ENCODE data around the gene RTN4. TPM values are rescaled to one million over a fixed set of nuclear protein-coding genes. Genes with fewer than 3 reads are reported as not detected.
"Not testable (repeated sequence)": the region's sequence is repeated elsewhere in the genome, so short reads cannot be mapped to it uniquely, and the experiment has no call there.

Gene RTN4
- polyA plus RNA-seq, 3 donors: 111 to 163 (median 158) TPM

DNA sequence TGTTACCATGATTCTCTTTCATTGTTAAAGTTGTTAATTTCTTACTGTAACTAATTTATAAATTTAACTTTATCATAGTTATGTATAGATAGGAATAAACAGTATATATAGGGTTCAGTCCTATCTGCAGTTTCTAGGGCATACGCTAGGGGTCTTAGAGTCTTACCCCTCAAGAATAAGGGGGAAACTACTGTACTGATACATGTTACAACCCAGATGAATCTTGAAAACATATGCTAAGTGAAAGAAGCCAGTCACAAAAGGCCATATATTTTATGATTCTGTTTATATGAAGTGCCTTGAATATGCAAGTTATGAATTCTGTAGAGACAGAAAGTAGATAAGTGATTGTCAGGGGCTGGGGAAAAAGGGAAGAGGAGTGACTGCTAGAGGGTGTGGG, 52.4 kb downstream of the RTN4 start:
- H3K36me3 ChIP-seq (replicated peaks in 1 of 2; ENCODE audit: control insufficient read depth in 1 of 2, insufficient read depth in 2 of 2, low read length in 2 of 2): no peaks in the 10 kb centered on the region
- Mint-ChIP-seq H3K4me3 (no peak overlapping the region), H3K4me1 (peaks cover 53% of the 10 kb centered on the region), H3K9me3 (no peaks in the 10 kb centered on the region), H3K27me3 (ENCODE audit: low read depth in 3 of 3) (peaks cover 0 to 3% (median 0%) of the 10 kb centered on the region in 3 donors), H3K36me3 (no peaks in the 10 kb centered on the region), H3K27ac (peak overlapping the region in 2 of 7 donors; percentile 40 to 60)
- H3K4me1 ChIP-seq (ENCODE audit: control insufficient read depth in 1 of 2, insufficient read depth in 2 of 2, low read length in 2 of 2): peaks cover 18 to 26% of the 10 kb centered on the region in 2 donors
- TF ChIP-seq CTCF (IDR thresholded peaks at IDR 0.05): no peak
- intact Hi-C loops (cut with micrococcal nuclease): no loop called here
- H3K27ac ChIP-seq (ENCODE audit: low read depth in 1 of 2, low read length in 2 of 2): peak overlapping the region in 1 of 2 donors; percentile 10
- H3K4me3 ChIP-seq (replicated peaks in 1 of 3; ENCODE audit: low read depth in 2 of 3, low read length in 3 of 3): no peak overlapping the region
- no peak overlapping the region for H2AFZ ChIP-seq (ENCODE audit: insufficient read depth, low read depth, low read length, poor library complexity, severe bottlenecking)
- H3K27me3 ChIP-seq (ENCODE audit: control insufficient read depth in 2 of 2, insufficient read depth in 2 of 2, low read length in 2 of 2): no peaks in the 10 kb centered on the region
- DNase-seq: no peak
- no CpG with 5 or more reads among the region's 1 CpG for WGBS (ENCODE audit: insufficient coverage)
- H3K79me2 ChIP-seq (ENCODE audit: insufficient read depth, low read length): peaks cover 100% of the 10 kb centered on the region
- H3K9me3 ChIP-seq (replicated peaks in 1 of 2; ENCODE audit: control insufficient read depth in 1 of 2, insufficient read depth in 1 of 2, low read length in 2 of 2): no peaks in the 10 kb centered on the region
- H3K4me2 ChIP-seq (replicated peaks; ENCODE audit: extremely low read depth, low read length, poor library complexity, severe bottlenecking): no peak overlapping the region
- no peak overlapping the region for H3K9ac ChIP-seq (ENCODE audit: insufficient read depth, low read length, poor library complexity, severe bottlenecking)
- peaks cover 99% of the 10 kb centered on the region for H4K20me1 ChIP-seq (ENCODE audit: insufficient read depth, low read length)

DNA sequence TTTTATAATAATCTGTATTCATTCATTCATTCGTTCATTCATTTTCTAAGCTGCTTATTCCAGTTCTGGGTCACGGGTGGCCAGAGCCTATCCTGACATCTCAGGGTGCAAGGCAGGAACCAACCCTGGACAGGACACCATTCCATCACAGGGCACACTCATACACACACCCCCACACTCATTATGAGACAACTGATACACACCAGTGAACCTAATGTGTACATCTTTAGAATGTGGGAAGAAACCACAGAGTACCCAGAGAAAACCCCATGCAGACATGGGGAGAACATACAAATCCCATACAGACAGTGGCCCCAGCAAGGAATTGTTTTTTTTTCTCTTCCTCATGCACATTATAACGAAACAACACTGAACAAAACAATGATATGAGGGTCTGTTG, 54.7 kb downstream of the RTN4 start:
- no peak for DNase-seq
- Histone ChIP-seq H3K4me3 (replicated peaks in 1 of 3; ENCODE audit: low read depth in 2 of 3, low read length in 3 of 3) (no peak overlapping the region), H3K9ac (ENCODE audit: insufficient read depth, low read length, poor library complexity, severe bottlenecking) (no peak overlapping the region), H2AFZ (ENCODE audit: insufficient read depth, low read depth, low read length, poor library complexity, severe bottlenecking) (no peak overlapping the region), H3K79me2 (ENCODE audit: insufficient read depth, low read length) (peaks cover 100% of the 10 kb centered on the region), H3K9me3 (replicated peaks in 1 of 2; ENCODE audit: control insufficient read depth in 1 of 2, insufficient read depth in 1 of 2, low read length in 2 of 2) (no peaks in the 10 kb centered on the region), H3K27ac (ENCODE audit: low read depth in 1 of 2, low read length in 2 of 2) (peak overlapping the region in 1 of 2 donors; percentile 10), H3K36me3 (replicated peaks in 1 of 2; ENCODE audit: control insufficient read depth in 1 of 2, insufficient read depth in 2 of 2, low read length in 2 of 2) (no peaks in the 10 kb centered on the region), H3K4me1 (ENCODE audit: control insufficient read depth in 1 of 2, insufficient read depth in 2 of 2, low read length in 2 of 2) (peaks cover 18 to 24% of the 10 kb centered on the region in 2 donors), H3K4me2 (replicated peaks; ENCODE audit: extremely low read depth, low read length, poor library complexity, severe bottlenecking) (no peak overlapping the region), H4K20me1 (ENCODE audit: insufficient read depth, low read length) (peaks cover 100% of the 10 kb centered on the region), H3K27me3 (ENCODE audit: control insufficient read depth in 2 of 2, insufficient read depth in 2 of 2, low read length in 2 of 2) (no peaks in the 10 kb centered on the region)
- Mint-ChIP-seq H3K4me1 (peaks cover 45% of the 10 kb centered on the region), H3K4me3 (no peak overlapping the region), H3K27ac (peak overlapping the region in 1 of 7 donors; percentile 77), H3K36me3 (no peaks in the 10 kb centered on the region), H3K27me3 (ENCODE audit: low read depth in 3 of 3) (peaks cover 0 to 3% (median 0%) of the 10 kb centered on the region in 3 donors), H3K9me3 (no peaks in the 10 kb centered on the region)
- intact Hi-C loops (cut with micrococcal nuclease): no loop called here
- no peak for TF ChIP-seq CTCF (IDR thresholded peaks at IDR 0.05)
- no CpG with 5 or more reads among the region's 3 CpGs for WGBS (ENCODE audit: insufficient coverage)

DNA sequence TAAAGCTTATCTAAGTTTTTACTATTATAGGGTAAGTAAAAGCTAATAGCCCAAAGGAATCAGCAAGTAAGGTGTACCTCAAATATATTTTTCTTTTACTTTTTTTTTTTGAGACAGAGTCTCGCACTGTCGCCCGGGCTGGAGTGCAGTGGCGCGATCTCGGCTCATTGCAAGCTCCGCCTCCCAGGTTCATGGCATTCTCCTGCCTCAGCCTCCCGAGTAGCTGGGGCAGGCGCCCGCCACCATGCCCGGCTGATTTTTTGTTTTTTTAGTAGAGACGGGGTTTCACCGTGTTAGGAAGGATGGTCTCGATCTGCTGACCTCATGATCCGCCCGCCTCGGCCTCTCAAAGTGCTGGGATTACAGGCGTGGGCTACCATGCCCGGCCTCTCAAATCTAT, 59.6 kb downstream of the RTN4 start:
- H4K20me1 ChIP-seq (ENCODE audit: insufficient read depth, low read length): peaks cover 100% of the 10 kb centered on the region
- H3K9ac ChIP-seq (ENCODE audit: insufficient read depth, low read length, poor library complexity, severe bottlenecking): not testable (repeated sequence)

More for the DNA sequence above, 59.6 kb downstream of the RTN4 start:
- Histone ChIP-seq H3K36me3 (replicated peaks in 1 of 2; ENCODE audit: control insufficient read depth in 1 of 2, insufficient read depth in 2 of 2, low read length in 2 of 2) (peaks cover 13 to 23% of the 10 kb centered on the region in 2 donors), H3K79me2 (ENCODE audit: insufficient read depth, low read length) (peaks cover 100% of the 10 kb centered on the region)
- H3K27me3 ChIP-seq (ENCODE audit: control insufficient read depth in 2 of 2, insufficient read depth in 2 of 2, low read length in 2 of 2); H3K27me3 Mint-ChIP-seq (ENCODE audit: low read depth in 3 of 3); H3K4me3 ChIP-seq (replicated peaks in 1 of 3; ENCODE audit: low read depth in 2 of 3, low read length in 3 of 3); intact Hi-C loops (cut with micrococcal nuclease); H2AFZ ChIP-seq (ENCODE audit: insufficient read depth, low read depth, low read length, poor library complexity, severe bottlenecking); H3K4me1 Mint-ChIP-seq; H3K4me3 Mint-ChIP-seq; DNase-seq; H3K9me3 ChIP-seq (replicated peaks in 1 of 2; ENCODE audit: control insufficient read depth in 1 of 2, insufficient read depth in 1 of 2, low read length in 2 of 2); H3K27ac ChIP-seq (ENCODE audit: low read depth in 1 of 2, low read length in 2 of 2); H3K4me2 ChIP-seq (replicated peaks; ENCODE audit: extremely low read depth, low read length, poor library complexity, severe bottlenecking); H3K9me3 Mint-ChIP-seq; H3K4me1 ChIP-seq (ENCODE audit: control insufficient read depth in 1 of 2, insufficient read depth in 2 of 2, low read length in 2 of 2): not testable (repeated sequence)
- WGBS (ENCODE audit: insufficient coverage): 93% methylated on average over 7 of the region's 19 CpGs
- peak overlapping the region in 1 of 7 donors; percentile 25 for H3K27ac Mint-ChIP-seq
- peaks cover 15 to 17% of the 10 kb centered on the region in 2 donors for H3K36me3 Mint-ChIP-seq
